GM18499 (cell line): ENCODE measurements around the gene CROCC2.

ENCODE experiments used
- ATAC-seq: cut with Tn5 transposase; IDR thresholded peaks from one replicate; pipeline ENCODE4 v1.9.1; 2021; ENCODE audit warnings: moderate number of reproducible peaks; ENCODE audit not compliant: insufficient read depth, unreplicated experiment

Gene CROCC2

GRCh38 chr2:240932001-240932723 lies 26.0 kb downstream of the CROCC2 start:
- ATAC-seq = no peak

DNA sequence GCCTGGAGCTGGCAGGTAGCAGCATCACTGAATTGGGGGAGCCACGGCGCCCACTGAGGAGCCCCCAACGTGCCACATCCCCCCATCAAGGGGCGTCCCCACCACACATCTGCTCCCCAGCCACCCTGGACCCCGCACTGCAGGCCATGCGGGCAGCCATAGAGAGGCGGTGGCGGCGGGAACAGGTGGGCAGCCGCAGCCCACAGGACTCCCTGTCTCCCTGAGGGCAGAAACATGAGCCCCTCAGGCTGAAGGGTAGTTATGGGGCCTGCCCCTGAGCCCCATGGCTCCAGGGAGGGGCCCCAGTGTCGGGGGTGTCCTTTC lies 26.6 kb downstream of the CROCC2 start:
- no peak for ATAC-seq

DNA sequence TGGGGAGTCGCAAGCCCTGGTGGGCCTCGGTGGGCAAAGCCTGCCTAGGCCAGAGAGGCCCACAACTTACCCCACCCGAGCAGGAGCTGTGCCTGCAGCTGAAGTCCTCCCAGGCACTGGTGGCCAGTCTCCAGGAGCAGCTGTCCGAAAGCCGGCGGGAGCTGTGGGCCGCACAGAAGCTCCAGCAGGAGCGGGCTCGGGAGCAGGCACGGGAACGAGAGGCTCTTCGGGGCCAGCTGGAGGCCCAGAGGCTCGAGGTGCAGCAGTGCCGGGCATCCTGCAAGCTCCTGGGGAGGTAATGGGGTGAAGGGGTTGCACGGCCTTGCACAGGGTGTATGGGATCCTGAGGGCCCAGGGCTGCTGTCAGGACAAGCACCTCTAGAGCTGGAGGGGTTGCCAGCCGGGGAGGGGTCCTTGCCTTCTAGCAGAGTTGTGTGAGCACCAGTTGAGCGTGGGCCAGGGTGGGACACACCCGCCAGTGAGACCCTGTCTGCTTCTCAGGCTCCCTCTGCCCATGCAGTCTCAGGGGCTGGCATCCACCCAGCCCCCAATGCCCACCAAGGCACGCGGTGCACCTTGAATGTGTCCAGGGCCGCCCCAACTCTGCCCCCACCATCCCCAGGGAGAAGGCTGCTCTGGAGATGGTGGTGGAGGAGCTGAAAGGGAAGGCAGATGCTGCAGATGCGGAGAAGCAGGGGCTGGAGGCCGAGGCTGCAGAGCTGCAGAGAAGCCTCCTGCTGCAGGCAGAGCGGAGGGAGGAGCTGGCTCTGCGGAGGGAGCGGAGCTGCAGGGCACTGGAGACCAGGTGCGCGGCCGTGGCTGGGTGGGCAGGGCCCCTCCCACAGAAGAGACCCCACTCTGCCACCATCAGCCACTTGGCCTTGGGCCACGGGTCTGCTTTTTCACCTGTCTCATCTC lies 27.2 kb downstream of the CROCC2 start:
- ATAC-seq = no peak

DNA sequence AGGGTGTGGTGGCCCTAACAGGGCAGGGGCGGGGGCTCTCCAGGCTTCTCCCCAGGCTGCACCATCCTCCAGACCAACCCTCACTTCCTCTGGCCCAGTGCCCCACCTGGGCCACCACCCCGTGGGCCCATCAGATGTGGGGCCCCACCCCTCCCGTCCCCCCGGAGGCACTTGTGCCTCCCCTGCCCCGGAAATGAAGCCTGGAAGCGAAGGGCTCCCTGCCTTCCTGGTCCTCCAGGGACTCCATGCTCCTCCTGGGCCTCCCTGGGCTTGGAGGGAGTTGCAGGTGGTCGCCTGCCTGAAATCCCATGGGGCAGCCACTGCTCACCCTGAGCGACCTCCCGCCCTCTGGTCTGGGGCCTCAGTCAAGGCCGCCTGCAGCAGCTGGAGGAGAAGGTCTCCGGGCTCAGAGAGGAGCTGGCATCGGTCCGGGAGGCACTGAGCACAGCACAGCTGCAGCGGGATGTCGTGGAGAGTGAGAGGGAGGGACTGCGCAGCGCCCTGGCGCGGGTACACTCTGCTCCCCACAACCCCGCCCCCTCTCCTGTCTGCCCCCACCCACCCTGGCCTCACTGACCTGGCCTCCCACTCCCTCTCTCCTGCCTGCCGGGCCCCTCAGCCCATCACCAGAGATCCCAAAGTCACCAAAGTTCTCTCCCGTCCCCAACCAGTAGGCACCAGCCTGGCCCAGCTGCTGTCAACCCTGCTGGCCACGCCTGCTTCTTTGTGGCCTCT lies 28.0 kb downstream of the CROCC2 start:
- ATAC-seq = no peak

DNA sequence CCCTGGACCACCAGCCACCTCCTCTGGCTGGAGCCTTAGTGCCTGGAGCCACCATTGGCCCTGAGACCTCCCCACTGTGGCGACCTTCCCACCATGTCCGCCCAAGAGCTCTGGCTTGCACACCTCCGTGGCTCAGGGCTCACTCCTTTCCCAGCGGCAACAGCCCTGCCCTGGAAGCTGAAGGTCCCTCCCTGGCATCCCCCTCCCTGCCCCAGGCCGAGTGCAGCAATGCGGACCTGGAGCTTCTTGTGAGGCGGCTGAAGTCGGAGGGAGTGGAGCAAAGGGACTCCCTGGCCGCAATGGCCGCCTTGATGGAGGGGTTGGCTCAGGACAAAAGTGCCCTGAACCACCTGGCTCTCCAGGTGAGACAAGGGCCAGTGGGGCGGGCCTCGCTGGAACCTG lies 28.6 kb downstream of the CROCC2 start:
- no peak for ATAC-seq

- ATAC-seq = no peak
These were observed 29.2 kb downstream of the CROCC2 start for GRCh38 chr2:240935103-240935876.

- no peak for ATAC-seq
These were observed 30.0 kb downstream of the CROCC2 start for GRCh38 chr2:240936106-240936505.

DNA sequence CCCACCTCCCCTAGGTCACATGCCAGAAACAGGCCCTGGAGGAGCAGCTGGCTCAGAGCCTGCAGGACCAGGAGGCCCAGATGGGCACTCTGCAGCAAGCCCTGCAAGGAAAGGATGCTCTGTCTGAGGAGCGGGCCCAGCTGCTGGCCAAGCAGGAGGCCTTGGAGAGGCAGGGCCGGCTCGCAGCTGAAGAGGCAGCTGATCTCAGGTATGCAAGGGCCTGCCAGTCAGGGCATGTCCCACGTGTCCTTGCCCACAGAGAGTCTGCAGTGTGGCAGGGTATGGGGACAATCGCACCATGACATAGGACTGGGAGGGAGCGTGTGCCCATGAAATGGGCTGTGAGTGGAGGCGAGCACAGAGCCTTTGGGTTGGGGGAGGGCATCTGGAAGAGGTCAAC lies 39.9 kb downstream of the CROCC2 start:
- no peak for ATAC-seq

- ATAC-seq = no peak
These were observed 40.5 kb downstream of the CROCC2 start for GRCh38 chr2:240946654-240947053.

GRCh38 chr2:240947176-240947575 lies 41.0 kb downstream of the CROCC2 start:
- no peak for ATAC-seq

DNA sequence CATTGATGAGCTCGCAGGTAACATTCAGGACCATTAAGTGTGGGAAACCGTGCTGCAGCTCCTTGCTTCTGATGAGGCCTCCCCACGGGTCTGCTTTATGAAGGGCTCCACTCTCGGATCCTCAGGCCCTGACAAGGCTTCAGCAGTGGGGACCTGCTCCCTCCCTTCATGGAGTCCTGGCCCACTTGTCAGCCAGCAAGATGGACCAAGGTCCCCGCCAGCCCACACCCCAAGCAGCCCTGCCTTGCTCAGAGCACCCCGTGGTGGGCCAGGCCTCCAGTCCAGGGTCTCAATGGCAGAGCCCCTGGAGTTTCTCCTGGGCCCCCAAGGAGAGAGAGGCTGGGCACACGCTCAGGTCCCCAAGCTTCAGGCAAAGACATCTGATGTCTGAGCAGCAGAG lies 41.5 kb downstream of the CROCC2 start:
- ATAC-seq = no peak

DNA sequence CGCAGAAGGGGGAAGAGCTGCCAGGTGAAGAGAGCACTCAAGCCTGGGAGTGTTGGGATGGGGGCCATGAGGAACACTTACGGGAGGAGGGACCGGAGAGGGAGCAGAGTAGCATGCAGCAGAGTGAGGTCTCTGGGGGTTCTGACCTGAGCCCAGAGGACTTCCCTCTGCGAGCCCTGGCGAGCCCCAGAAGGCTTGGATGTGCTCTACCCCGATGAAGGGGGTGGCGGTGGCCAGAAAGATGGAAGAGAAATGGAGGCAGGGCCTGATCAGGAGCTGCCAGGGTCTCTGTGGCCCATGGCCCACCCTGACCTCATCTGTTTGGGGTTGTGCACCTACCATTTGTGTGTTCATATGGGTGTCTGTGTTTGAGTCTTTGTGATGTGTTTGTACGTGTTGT lies 42.0 kb downstream of the CROCC2 start:
- no peak for ATAC-seq

- no peak for ATAC-seq
These were observed 43.0 kb downstream of the CROCC2 start for GRCh38 chr2:240948905-240949790.

DNA sequence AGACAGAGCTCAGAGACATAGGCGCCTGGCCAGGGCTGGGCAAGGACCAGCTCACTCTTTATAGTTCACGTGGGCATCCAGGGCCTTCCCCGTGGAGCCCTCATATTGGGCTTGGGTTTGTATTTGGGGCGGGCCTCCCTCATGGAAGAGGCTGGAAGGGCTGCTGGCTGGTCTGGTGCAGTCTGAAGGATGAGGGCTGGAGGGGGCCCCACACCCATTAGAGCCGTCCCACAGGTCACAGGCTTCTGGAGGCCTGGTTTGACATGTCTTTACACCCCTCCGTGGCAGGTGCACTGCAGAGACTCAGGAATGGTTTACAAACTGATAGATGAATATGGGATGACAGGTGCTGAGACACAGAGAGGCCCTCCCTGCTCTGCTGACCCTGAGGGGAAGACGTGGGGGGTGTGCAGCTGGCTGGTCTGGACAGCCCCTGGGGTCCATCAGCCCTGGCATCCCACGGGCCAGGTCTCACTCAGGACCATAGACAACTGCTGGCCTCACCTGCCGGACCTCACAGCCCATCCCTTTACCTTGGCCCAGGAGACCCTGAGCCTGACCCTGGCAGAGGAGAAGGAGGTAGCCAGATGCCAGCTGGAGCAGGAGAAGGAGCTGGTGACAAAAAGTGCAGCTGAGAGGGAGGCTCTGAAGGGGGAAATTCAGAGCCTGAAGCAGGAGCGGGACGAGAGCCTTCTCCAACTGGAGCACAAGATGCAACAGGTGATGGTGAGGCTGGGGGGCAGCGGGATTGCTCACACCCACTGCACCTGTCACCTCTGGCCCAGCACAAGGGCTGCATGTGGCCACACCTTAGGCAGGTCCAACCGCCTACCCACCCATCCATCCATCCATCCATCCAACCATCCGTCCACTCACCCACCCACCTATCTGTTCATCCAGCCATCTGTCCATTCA lies 43.9 kb downstream of the CROCC2 start:
- ATAC-seq = no peak

- no peak for ATAC-seq
These were observed 45.0 kb downstream of the CROCC2 start for GRCh38 chr2:240951045-240951594.

- ATAC-seq = no peak
These were observed 46.5 kb downstream of the CROCC2 start for GRCh38 chr2:240952496-240953246.
